IPS-11a (cell line): ENCODE measurements around the gene ZNF77.
"Not testable (repeated sequence)": the region's sequence is repeated elsewhere in the genome, so short reads cannot be mapped to it uniquely, and the experiment has no call there.

ENCODE experiments used
- H3K4me3 ChIP-seq: one replicate; pipeline ENCODE4 v1.5.1; 2013; ENCODE audit warnings: low read depth, low read length, control low read depth

The ZNF77 gene

DNA sequence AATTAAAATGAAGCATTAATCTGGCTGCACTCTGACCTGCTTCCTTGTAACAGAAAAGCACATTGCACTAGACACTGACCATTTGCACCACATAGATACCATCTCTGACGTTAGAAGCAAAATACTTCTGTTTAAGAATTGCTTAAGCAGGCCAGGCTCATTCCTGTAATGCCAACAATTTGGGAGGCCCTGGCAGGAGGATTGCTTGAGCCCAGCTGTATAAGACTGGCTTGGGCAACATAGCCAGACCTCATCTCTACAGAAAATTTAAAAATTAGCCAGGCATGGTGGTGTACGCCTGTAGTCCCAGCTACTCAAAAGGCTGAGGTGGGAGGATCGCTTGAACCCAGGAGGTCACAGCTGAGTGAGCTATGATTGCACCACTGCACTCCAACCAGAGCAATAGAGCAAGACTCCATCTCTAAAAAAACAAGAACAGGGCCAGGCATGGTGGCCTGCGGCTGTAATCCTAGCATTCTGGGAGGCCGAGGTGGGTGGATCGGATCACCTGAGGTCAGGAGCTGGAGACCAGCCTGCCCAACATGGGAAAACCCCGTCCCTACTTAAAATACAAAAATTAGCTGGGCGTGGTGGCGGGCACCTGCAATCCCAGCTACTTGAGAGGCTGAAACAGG, 25.5 kb upstream of the ZNF77 start:
- no peak overlapping the region for H3K4me3 ChIP-seq

DNA sequence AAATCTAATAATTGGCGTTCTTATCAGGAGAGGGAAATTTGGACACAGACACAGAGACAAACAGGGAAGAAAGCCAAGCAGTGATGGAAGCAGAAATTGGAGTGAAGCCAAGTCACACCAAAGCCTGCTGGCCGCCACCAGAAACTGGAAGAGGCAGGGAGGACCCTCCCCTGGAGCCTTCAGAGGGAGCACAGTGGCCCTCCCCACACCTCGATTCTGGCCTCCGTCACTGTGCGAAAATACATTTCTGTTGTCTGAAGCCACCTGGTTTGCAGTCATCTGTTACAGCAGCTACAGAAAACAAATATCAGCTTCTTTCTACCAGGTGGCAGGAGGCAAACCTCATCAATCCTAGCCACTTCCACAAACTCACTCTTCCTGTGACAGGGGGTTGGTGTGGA, 24.3 kb upstream of the ZNF77 start:
- H3K4me3 ChIP-seq: no peak overlapping the region

GRCh38 chr19:2967972-2968371, 23.2 kb upstream of the ZNF77 start:
- H3K4me3 ChIP-seq: no peak overlapping the region

GRCh38 chr19:2964874-2965273, 20.1 kb upstream of the ZNF77 start:
- H3K4me3 ChIP-seq: no peak overlapping the region

DNA sequence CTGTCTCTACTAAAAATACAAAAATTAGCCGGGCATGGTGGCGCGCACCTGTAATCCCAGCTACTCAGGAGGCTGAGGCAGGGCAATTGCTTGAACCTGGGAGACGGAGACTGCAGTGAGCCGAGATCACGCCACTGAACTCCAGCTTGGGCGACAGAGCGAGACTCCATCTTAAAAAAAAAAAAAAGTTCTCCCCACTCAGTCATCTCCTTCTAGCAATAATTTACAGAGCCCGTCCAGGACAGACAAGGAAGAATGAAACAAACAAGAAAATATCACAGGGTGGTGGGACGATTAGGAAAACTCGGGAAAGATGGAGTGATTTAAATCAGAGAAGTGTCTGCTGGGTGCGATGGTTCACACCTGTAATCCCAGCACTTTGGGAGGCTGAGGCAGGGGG, 18.9 kb upstream of the ZNF77 start:
- not testable (repeated sequence) for H3K4me3 ChIP-seq

GRCh38 chr19:2963122-2963521, 18.4 kb upstream of the ZNF77 start:
- H3K4me3 ChIP-seq: no peak overlapping the region

- no peak overlapping the region for H3K4me3 ChIP-seq
Observed at GRCh38 chr19:2962018-2962670, 17.4 kb upstream of the ZNF77 start.

- H3K4me3 ChIP-seq: no peak overlapping the region
Observed at GRCh38 chr19:2960120-2960519, 15.3 kb upstream of the ZNF77 start.

GRCh38 chr19:2957160-2957559, 12.4 kb upstream of the ZNF77 start:
- H3K4me3 ChIP-seq: no peak overlapping the region

- H3K4me3 ChIP-seq: no peak overlapping the region
Observed at GRCh38 chr19:2952953-2953481, 8.2 kb upstream of the ZNF77 start.

- H3K4me3 ChIP-seq: peak overlapping the region; percentile 90
Observed at GRCh38 chr19:2950286-2951124, 5.7 kb upstream of the ZNF77 start.

DNA sequence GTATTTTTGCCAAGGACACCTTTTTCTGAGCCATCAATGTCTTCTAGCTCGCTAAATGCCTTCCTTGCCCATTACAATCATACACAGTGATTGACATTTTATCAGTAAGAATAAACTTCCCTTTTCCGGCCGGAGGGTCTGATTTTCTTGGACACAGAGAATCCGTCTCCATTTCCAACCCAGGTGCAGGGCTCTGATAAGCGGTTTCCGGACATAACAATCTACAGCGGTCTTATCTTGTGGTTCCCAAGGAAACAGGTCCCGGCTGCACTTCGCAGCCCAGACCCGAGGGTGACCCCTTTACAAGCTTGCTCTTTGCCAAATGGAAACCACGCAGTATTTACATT, 5.1 kb upstream of the ZNF77 start:
- peak overlapping the region; percentile 90 for H3K4me3 ChIP-seq

GRCh38 chr19:2945575-2946184, 909 bp upstream of the ZNF77 start:
- peak overlapping the region; percentile 52 for H3K4me3 ChIP-seq

- peak overlapping the region; percentile 52 for H3K4me3 ChIP-seq
Observed at GRCh38 chr19:2944403-2944774, 382 bp downstream of the ZNF77 start.

GRCh38 chr19:2942928-2943640, 1.7 kb downstream of the ZNF77 start:
- H3K4me3 ChIP-seq: no peak overlapping the region

DNA sequence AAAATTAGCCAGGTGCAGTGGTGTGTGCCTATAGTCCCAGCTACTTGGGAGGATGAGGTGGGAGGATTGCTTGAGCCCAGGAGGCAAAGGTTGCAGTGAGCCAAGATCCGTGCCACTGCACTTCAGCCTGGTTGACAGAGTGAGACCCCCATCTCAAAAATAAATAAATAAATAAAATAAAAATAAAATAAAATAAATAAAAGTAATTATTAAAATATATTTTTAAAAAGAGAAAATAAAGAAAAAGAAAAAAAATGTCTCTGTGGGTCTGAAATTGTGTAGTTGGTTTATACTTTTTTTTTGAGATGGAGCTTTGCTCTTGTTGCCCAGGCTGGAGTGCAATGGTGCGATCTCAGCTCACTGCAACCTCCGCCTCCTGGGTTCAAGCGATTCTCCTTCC, 8.9 kb downstream of the ZNF77 start:
- not testable (repeated sequence) for H3K4me3 ChIP-seq

DNA sequence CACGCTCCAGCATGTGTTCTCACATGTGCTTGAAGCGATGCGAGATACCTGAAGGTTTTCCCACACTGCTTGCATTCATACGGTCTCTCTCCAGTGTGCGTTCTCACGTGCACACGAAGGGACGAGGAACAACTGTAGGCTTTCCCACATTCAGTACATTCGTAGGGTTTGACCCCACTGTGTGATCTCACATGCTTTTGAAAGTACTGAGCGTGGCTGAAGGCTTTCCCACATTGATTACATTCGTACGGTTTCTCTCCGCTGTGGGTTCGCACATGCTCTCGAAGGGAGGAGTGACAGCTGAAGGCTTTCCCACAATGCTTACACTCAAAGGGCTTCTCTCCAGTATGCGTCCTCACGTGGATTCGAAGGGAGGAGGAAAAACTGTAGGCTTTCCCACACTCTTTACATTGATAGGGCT, 11.3 kb downstream of the ZNF77 start:
- H3K4me3 ChIP-seq: no peak overlapping the region

DNA sequence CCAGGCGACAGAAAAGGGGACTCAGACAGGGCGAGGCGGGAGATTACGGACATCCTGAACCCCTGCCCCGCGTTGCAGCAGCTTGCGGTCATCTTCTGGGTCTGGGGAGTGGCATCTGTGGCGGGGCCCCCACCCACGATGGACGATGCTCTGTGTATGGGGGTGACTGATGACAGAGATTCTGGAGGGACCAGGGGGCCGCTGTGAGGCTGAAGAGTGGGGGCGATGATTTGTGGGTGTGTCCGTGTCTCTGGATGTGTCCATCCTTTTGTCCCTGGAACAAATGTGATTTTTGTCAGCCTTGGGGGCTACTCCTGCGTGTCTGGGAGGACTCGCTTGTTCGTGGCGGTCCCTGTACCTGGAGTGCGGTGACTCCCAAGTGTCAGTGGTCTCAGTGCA, 17.7 kb downstream of the ZNF77 start:
- no peak overlapping the region for H3K4me3 ChIP-seq

DNA sequence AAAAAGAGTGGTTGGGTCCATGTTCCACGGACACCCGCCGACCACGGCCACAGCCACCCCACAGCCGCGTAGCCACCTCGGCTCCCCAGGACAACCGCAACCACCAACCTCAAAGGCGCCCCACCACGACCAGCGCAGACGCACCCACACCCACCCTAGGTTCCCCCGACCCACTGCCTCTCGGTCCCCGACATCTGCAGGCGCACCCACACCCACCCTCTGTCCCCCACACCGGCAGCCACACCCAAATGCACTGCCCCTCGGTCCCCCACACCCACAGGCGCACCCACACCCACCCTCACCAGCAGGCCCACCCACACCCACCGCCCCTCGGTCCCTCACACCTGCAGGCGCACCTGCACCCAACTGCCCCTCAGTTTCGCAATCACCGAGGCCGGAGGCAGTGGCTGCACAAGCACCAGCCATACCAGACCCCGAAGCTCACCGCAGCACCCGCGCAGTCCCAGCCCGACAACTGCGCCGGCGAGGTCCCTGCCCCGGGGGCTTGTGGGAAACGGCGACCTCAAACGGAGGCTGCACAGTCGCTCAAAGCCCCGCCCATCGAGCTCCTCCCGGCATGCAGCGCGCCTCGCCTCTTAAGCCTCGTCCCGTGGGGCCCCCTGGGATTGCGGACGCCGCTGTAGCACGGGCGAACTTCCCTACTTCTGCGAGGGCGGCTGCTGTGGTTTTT, 18.3 kb downstream of the ZNF77 start:
- H3K4me3 ChIP-seq: no peak overlapping the region

DNA sequence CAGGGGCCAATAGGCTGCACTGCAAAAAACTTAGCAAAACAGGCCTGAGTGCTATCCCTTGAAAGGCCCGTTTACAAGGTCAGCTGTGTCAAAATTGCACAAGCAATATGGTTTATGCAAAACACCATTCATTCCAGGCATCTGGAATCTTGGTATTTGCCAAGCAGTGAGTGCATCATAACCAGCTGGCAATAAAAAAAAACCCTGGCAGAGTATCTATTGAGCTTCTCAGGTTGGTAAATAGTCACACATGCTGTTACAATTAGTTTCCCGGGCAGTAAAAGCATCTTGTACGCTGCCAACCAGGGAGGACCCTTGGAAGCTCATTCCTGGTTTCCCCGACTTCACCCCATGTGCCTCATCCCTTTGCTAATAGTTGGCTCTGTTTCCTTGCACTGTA, 21.3 kb downstream of the ZNF77 start:
- H3K4me3 ChIP-seq: no peak overlapping the region
